Motor neuron (in vitro differentiated cells): ENCODE data around the gene PCDH1. TPM values are rescaled to one million over a fixed set of nuclear protein-coding genes. Genes with fewer than 3 reads are reported as not detected.

ENCODE experiments used
- ATAC-seq, 8 experiments: fragments of 200-7000 bp; cut with Tn5 transposase; replicated peaks in 6 of 8; 2 replicates each; pipeline ENCODE4 v1.8.0; 2021; ENCODE audit warnings: mild to moderate bottlenecking in 8 of 8, moderate library complexity in 8 of 8
- H3K27ac ChIP-seq, 2 donors: fragments of 250-450 bp; sonication (Bioruptor Pico); 2 replicates each; pipeline ENCODE4 v1.9.0; 2021; ENCODE audit warnings: antibody characterized with exemption in 2 of 2, mild to moderate bottlenecking in 2 of 2, moderate library complexity in 1 of 2
- H3K4me1 ChIP-seq, 2 donors: fragments of 250-450 bp; sonication (Bioruptor Pico); replicated peaks in 1 of 2; 2 replicates each; pipeline ENCODE4 v1.6.1; 2021; ENCODE audit warnings: antibody characterized with exemption in 2 of 2, mild to moderate bottlenecking in 2 of 2, moderate library complexity in 1 of 2
- H3K4me3 ChIP-seq, 5 donors: fragments of 250-450 bp; sonication (Bioruptor Pico); 2 replicates each; pipeline ENCODE4 v1.9.0; 2021; ENCODE audit warnings: antibody characterized with exemption in 5 of 5, mild to moderate bottlenecking in 5 of 5, moderate library complexity in 4 of 5
- WGBS, 10 experiments: fragments of 450-650 bp; shearing (Covaris generic); methylation state at CpG; one replicate each; pipeline ENCODE4 v1.0.0; 2022; 5-methylcytosine and 5-hydroxymethylcytosine counted together
- in situ Hi-C, 9 experiments: fragments of 400-800 bp; cut with MboI; loops; one replicate each; pipeline ENCODE4 v1.15.0; 2021; ENCODE audit warnings: low sequenced_read_pairs in 9 of 9, low pct_unique_long_range_greater_than_20kb in 2 of 9; ENCODE audit not compliant: unreplicated experiment in 9 of 9
- total RNA-seq, 8 experiments: library from RNA; unstranded; fragments of 300-600 nt; gene quantifications; 2 replicates each; pipeline versions ENCODE4 v1.2.3 to v1.2.4, GENCODE V29; 2022

PCDH1 gene
- total RNA-seq, 8 experiments from 2014 or later: 1.1 to 29.4 (median 17.5) TPM

GRCh38 chr5:141855265-141856036 lies 22.8 kb downstream of the PCDH1 start:
- in situ Hi-C loops: no loop called here
- ATAC-seq: peak in 6 of 8 experiments; percentile 29 to 92 (median 76)
- Histone ChIP-seq H3K4me1 (peaks cover 18 to 31% of the 10 kb centered on the region in 2 donors), H3K27ac (peak overlapping the region in 1 of 2 donors; percentile 38), H3K4me3 (no peak overlapping the region)
- WGBS, 10 experiments: 0 to 100% (median 81%) methylated on average over 1 to 4 of the region's 8 CpGs; no CpG with 5 or more reads in 2 of the 10 experiments

GRCh38 chr5:141853895-141854626 lies 24.1 kb downstream of the PCDH1 start:
- H3K4me1 ChIP-seq: peaks cover 23 to 33% of the 10 kb centered on the region in 2 donors
- H3K4me3 ChIP-seq: no peak overlapping the region
- 60 to 100% (median 96%) methylated on average over 1 to 7 of the region's 33 CpGs; no CpG with 5 or more reads in 3 of the 10 experiments for WGBS, 10 experiments
- in situ Hi-C loops: no loop called here
- no peak overlapping the region for H3K27ac ChIP-seq
- ATAC-seq: no peak

- WGBS, 10 experiments: 100% methylated on average over 1 of the region's 3 CpGs; no CpG with 5 or more reads in 9 of the 10 experiments
- no peak for ATAC-seq
- in situ Hi-C loops: no loop called here
- H3K4me1 ChIP-seq: peaks cover 28 to 41% of the 10 kb centered on the region in 2 donors
- H3K27ac ChIP-seq: no peak overlapping the region
- H3K4me3 ChIP-seq: no peak overlapping the region
Observed at GRCh38 chr5:141852448-141852847, 25.8 kb downstream of the PCDH1 start.

- no peak for ATAC-seq
- Histone ChIP-seq H3K4me1 (peaks cover 34 to 44% of the 10 kb centered on the region in 2 donors), H3K27ac (peak overlapping the region; percentile 90 to 95), H3K4me3 (peak overlapping the region in 1 of 5 donors; percentile 66)
- WGBS, 10 experiments: 40 to 100% (median 71%) methylated on average over 1 to 3 of the region's 10 CpGs; no CpG with 5 or more reads in 4 of the 10 experiments
- in situ Hi-C loops: no loop called here
Observed at GRCh38 chr5:141851195-141851874, 26.9 kb downstream of the PCDH1 start.

- in situ Hi-C loops: no loop called here
- no peak for ATAC-seq
- no CpG with 5 or more reads among the region's 10 CpGs for WGBS, 10 experiments
- H3K4me1 ChIP-seq: peaks cover 36 to 43% of the 10 kb centered on the region in 2 donors
- H3K4me3 ChIP-seq: peak overlapping the region; percentile 42 to 66 (median 47)
- peak overlapping the region; percentile 90 to 95 for H3K27ac ChIP-seq
Observed at GRCh38 chr5:141850786-141851185, 27.4 kb downstream of the PCDH1 start.

GRCh38 chr5:141850244-141850768 lies 27.9 kb downstream of the PCDH1 start:
- 0 to 7% (median 2%) methylated on average over 2 to 9 of the region's 36 CpGs; no CpG with 5 or more reads in 7 of the 10 experiments for WGBS, 10 experiments
- ATAC-seq: peak in 3 of 8 experiments; percentile 2 to 10 (median 7)

GRCh38 chr5:141849415-141850243 lies 28.6 kb downstream of the PCDH1 start:
- peak overlapping the region; percentile 90 to 95 for H3K27ac ChIP-seq
- 0 to 5% (median 2%) methylated on average over 8 to 20 of the region's 73 CpGs; no CpG with 5 or more reads in 7 of the 10 experiments for WGBS, 10 experiments
- in situ Hi-C loops: no loop called here
- peak overlapping the region; percentile 42 to 66 (median 47) for H3K4me3 ChIP-seq
- ATAC-seq: peak; percentile 79 to 89 (median 81)
- H3K4me1 ChIP-seq: peaks cover 41% of the 10 kb centered on the region in 2 donors

More at GRCh38 chr5:141850244-141850768, 27.9 kb downstream of the PCDH1 start:
- in situ Hi-C loops: no loop called here
- Histone ChIP-seq H3K4me1 (peaks cover 36 to 41% of the 10 kb centered on the region in 2 donors), H3K4me3 (peak overlapping the region; percentile 42 to 66 (median 47)), H3K27ac (peak overlapping the region; percentile 90 to 95)

- peak overlapping the region; percentile 90 to 95 for H3K27ac ChIP-seq
- peak in 2 of 8 experiments; percentile 50 to 56 for ATAC-seq
- 0 to 100% (median 38%) methylated on average over 1 to 7 of the region's 19 CpGs; no CpG with 5 or more reads in 3 of the 10 experiments for WGBS, 10 experiments
- in situ Hi-C loops: no loop called here
- peak overlapping the region; percentile 42 to 66 (median 47) for H3K4me3 ChIP-seq
- H3K4me1 ChIP-seq: peaks cover 41 to 43% of the 10 kb centered on the region in 2 donors
Observed at GRCh38 chr5:141848744-141849414, 29.3 kb downstream of the PCDH1 start.

GRCh38 chr5:141846031-141846430 lies 32.2 kb downstream of the PCDH1 start:
- H3K4me1 ChIP-seq: peaks cover 46 to 50% of the 10 kb centered on the region in 2 donors
- 0% methylated on average over 1 to 3 of the region's 10 CpGs; no CpG with 5 or more reads in 8 of the 10 experiments for WGBS, 10 experiments
- H3K4me3 ChIP-seq: peak overlapping the region in 1 of 5 donors; percentile 7
- in situ Hi-C loops: no loop called here
- ATAC-seq: peak in 5 of 8 experiments; percentile 34 to 61 (median 53)
- peak overlapping the region; percentile 67 to 78 for H3K27ac ChIP-seq

- no peak overlapping the region for H3K4me3 ChIP-seq
- no peak for ATAC-seq
- peaks cover 40 to 46% of the 10 kb centered on the region in 2 donors for H3K4me1 ChIP-seq
- 0 to 66% (median 50%) methylated on average over 2 to 3 of the region's 7 CpGs; no CpG with 5 or more reads in 7 of the 10 experiments for WGBS, 10 experiments
- in situ Hi-C loops: no loop called here
- peak overlapping the region in 1 of 2 donors; percentile 38 for H3K27ac ChIP-seq
Observed at GRCh38 chr5:141845371-141845851, 32.8 kb downstream of the PCDH1 start.

GRCh38 chr5:141844414-141845097 lies 33.7 kb downstream of the PCDH1 start:
- Histone ChIP-seq H3K27ac (no peak overlapping the region), H3K4me3 (no peak overlapping the region), H3K4me1 (peaks cover 46 to 54% of the 10 kb centered on the region in 2 donors)
- 50 to 100% (median 92%) methylated on average over 2 to 6 of the region's 9 CpGs; no CpG with 5 or more reads in 2 of the 10 experiments for WGBS, 10 experiments
- in situ Hi-C loops: no loop called here
- ATAC-seq: no peak
